Ascending aorta (tissue), 2 donors: ENCODE results near the gene SRP72. TPM values are rescaled to one million over a fixed set of nuclear protein-coding genes. Genes with fewer than 3 reads are reported as not detected.
"Not testable (repeated sequence)": the region's sequence is repeated elsewhere in the genome, so short reads cannot be mapped to it uniquely, and the experiment has no call there.

Source experiments
- DNase-seq, 2 donors: peaks; one replicate each; pipeline ENCODE4 v3.0.0-alpha.2; 2019; ENCODE audit warnings: low spot score in 2 of 2
- H3K27ac ChIP-seq, 2 donors: fragments of 200-600 bp; sonication (generic); one replicate each; pipeline ENCODE4 v1.5.1; 2016 to 2017; ENCODE audit warnings: mild to moderate bottlenecking in 1 of 2
- H3K27me3 ChIP-seq: fragments of 200-600 bp; sonication (generic); one replicate; pipeline ENCODE4 v1.5.1; 2017
- H3K36me3 ChIP-seq, 2 donors: fragments of 200-600 bp; sonication (generic); one replicate each; pipeline ENCODE4 v1.5.1; 2016
- H3K4me1 ChIP-seq, 2 donors: fragments of 200-600 bp; sonication (generic); one replicate each; pipeline ENCODE4 v1.5.1; 2016 to 2017; ENCODE audit warnings: mild to moderate bottlenecking in 1 of 2
- H3K4me3 ChIP-seq, 2 donors: fragments of 200-600 bp; sonication (generic); one replicate each; pipeline ENCODE4 v1.5.1; 2016 to 2017; ENCODE audit warnings: mild to moderate bottlenecking in 1 of 2
- H3K9me3 ChIP-seq, 2 donors: fragments of 200-600 bp; sonication (generic); one replicate each; pipeline ENCODE4 v1.5.1; 2016
- CTCF ChIP-seq, 3 experiments: fragments of 200-600 bp in 2 of 3; fragments of 450-650 bp in 1 of 3; sonication (generic) in 2 of 3; IDR thresholded peaks; one replicate each; pipeline ENCODE4 v1.5.1; 2016 to 2019; ENCODE audit warnings: antibody characterized with exemption in 3 of 3, mild to moderate bottlenecking in 1 of 3, moderate library complexity in 1 of 3
- intact Hi-C: fragments of 100-400 bp; cut with DNase I; formaldehyde crosslinking; loops from one replicate; pipeline ENCODE4 v1.15.1; 2023
- total RNA-seq: library from RNA; depleted of rRNA; stranded (reverse); fragments of >200 nt; gene quantifications from one replicate; pipeline ENCODE4 v1.1.0, GENCODE V29; 2016

The SRP72 gene
- total RNA-seq, 1 donor from 2014 or later: 89.4 TPM

- Histone ChIP-seq H3K4me3 (no peak overlapping the region), H3K4me1 (no peaks in the 10 kb centered on the region), H3K27ac (no peak overlapping the region), H3K9me3 (no peaks in the 10 kb centered on the region), H3K27me3 (no peaks in the 10 kb centered on the region), H3K36me3 (peaks cover 0 to 36% of the 10 kb centered on the region in 2 donors)
- no peak for DNase-seq
- no peak for TF ChIP-seq CTCF (IDR thresholded peaks at IDR 0.05)
- intact Hi-C loops: no loop called here
Observed at GRCh38 chr4:56448301-56448700, 19.1 kb upstream of the SRP72 start.

- H3K9me3 ChIP-seq, H3K27ac ChIP-seq, DNase-seq, H3K4me1 ChIP-seq, H3K27me3 ChIP-seq, intact Hi-C loops, H3K4me3 ChIP-seq: not testable (repeated sequence)
- peaks cover 4 to 44% of the 10 kb centered on the region in 2 donors for H3K36me3 ChIP-seq
Observed at GRCh38 chr4:56449475-56449874, 17.9 kb upstream of the SRP72 start.

GRCh38 chr4:56450342-56450741, 17.1 kb upstream of the SRP72 start:
- Histone ChIP-seq H3K9me3 (no peaks in the 10 kb centered on the region), H3K27ac (no peak overlapping the region), H3K36me3 (peaks cover 4 to 53% of the 10 kb centered on the region in 2 donors), H3K27me3 (no peaks in the 10 kb centered on the region), H3K4me3 (no peak overlapping the region), H3K4me1 (no peaks in the 10 kb centered on the region)
- DNase-seq: no peak
- intact Hi-C loops: no loop called here
- no peak for TF ChIP-seq CTCF (IDR thresholded peaks at IDR 0.05)

- no peak overlapping the region for H3K4me3 ChIP-seq
- H3K27me3 ChIP-seq: no peaks in the 10 kb centered on the region
- no peak for TF ChIP-seq CTCF (IDR thresholded peaks at IDR 0.05)
- intact Hi-C loops: loop anchor here (10.0 kb wide), 1 partner anchor 445 kb away; the partner anchor contains the start of gene REST
- peaks cover 7 to 47% of the 10 kb centered on the region in 2 donors for H3K36me3 ChIP-seq
- H3K9me3 ChIP-seq: no peaks in the 10 kb centered on the region
- no peak overlapping the region for H3K27ac ChIP-seq
- peaks cover 0 to 3% of the 10 kb centered on the region in 2 donors for H3K4me1 ChIP-seq
- no peak for DNase-seq
Observed at GRCh38 chr4:56460085-56460484, 7.3 kb upstream of the SRP72 start.

GRCh38 chr4:56462157-56462556, 5.3 kb upstream of the SRP72 start:
- Histone ChIP-seq H3K9me3 (no peaks in the 10 kb centered on the region), H3K27ac (no peak overlapping the region), H3K36me3 (peaks cover 7 to 33% of the 10 kb centered on the region in 2 donors), H3K4me1 (peaks cover 8 to 13% of the 10 kb centered on the region in 2 donors), H3K4me3 (no peak overlapping the region), H3K27me3 (no peaks in the 10 kb centered on the region)
- intact Hi-C loops: loop anchor here (10.0 kb wide), 1 partner anchor 443 kb away; the partner anchor contains the start of gene REST
- TF ChIP-seq CTCF (IDR thresholded peaks at IDR 0.05): no peak
- DNase-seq: no peak

GRCh38 chr4:56463711-56464110, 3.7 kb upstream of the SRP72 start:
- no peak for TF ChIP-seq CTCF (IDR thresholded peaks at IDR 0.05)
- Histone ChIP-seq H3K4me1 (peaks cover 8 to 19% of the 10 kb centered on the region in 2 donors), H3K36me3 (peaks cover 7 to 29% of the 10 kb centered on the region in 2 donors), H3K27me3 (no peaks in the 10 kb centered on the region), H3K27ac (no peak overlapping the region), H3K4me3 (no peak overlapping the region), H3K9me3 (no peaks in the 10 kb centered on the region)
- no peak for DNase-seq
- intact Hi-C loops: loop anchor here (10.0 kb wide), 1 partner anchor 441 kb away; the partner anchor contains the start of gene REST
